Measurements from ENCODE around the gene TBC1D32.
"Not testable (repeated sequence)": the region's sequence is repeated elsewhere in the genome, so short reads cannot be mapped to it uniquely, and the experiment has no call there.

The TBC1D32 gene

DNA sequence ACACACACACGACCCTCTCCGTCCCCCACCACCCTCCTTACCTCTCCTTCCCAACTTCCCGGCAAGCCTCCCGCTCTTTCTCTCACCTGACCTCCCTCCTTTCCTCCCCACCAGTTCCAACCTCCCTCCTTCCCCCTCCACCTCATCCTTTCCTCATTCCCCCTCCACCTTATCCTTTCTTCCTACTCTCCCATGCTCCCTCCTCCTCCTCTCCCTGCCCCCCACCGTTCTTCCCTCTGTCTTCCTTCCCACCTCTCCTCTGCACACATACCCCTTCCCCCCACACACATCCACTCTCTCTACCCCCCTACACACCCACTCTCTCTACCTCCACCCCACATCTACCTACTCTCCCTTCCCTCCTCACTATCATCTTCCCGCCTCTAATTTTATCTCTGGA, 144.2 kb downstream of the TBC1D32 start:
- H3K4me3 ChIP-seq (ENCODE audit: low read depth, low read length) = no peak overlapping the region
- no peak for DNase-seq (ENCODE audit: low read depth)
- TF ChIP-seq, protein P1, sequence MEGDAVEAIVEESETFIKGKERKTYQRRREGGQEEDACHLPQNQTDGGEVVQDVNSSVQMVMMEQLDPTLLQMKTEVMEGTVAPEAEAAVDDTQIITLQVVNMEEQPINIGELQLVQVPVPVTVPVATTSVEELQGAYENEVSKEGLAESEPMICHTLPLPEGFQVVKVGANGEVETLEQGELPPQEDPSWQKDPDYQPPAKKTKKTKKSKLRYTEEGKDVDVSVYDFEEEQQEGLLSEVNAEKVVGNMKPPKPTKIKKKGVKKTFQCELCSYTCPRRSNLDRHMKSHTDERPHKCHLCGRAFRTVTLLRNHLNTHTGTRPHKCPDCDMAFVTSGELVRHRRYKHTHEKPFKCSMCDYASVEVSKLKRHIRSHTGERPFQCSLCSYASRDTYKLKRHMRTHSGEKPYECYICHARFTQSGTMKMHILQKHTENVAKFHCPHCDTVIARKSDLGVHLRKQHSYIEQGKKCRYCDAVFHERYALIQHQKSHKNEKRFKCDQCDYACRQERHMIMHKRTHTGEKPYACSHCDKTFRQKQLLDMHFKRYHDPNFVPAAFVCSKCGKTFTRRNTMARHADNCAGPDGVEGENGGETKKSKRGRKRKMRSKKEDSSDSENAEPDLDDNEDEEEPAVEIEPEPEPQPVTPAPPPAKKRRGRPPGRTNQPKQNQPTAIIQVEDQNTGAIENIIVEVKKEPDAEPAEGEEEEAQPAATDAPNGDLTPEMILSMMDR (conservative IDR thresholded peaks at IDR 0.05; ENCODE audit: low read depth, low read length) = no peak

DNA sequence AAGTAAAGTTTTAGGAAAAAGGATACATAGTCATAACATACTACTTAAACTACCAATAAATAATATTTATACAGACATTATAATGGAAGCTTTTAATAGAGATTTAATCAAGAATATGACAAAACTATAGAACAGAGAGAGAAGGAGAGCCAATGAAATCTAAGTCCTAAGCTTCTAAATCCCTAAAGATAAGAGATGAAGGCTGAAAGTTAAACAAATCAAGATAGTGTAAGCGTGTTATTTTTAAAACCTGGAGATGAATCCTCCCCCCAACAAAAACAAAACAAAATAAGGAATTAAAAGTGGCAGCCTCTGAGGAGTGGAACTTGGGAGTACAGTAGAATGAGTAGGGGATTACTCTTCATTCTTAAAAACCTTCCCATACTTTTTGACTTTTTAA, 145.9 kb downstream of the TBC1D32 start:
- DNase-seq (ENCODE audit: low read depth) = no peak
- TF ChIP-seq, protein P1 (conservative IDR thresholded peaks at IDR 0.05; ENCODE audit: low read depth, low read length) = no peak
- no peak overlapping the region for H3K4me3 ChIP-seq (ENCODE audit: low read depth, low read length)

DNA sequence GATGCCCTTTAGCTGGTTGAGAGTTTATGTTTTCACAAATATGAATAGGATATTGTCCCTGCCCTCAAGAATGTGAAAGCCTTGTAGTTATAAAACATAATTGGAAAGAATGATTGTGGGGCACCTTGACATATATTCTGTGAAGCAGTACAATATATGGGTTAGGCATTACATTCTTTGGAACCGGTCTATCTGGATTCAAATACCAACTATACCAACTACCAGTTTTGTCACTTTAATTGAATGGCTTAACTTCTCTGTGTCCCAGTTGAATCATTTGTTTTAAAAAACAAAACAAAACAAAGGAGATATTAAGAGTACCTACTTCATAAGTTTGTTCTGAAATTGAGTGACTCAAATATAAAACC, 146.5 kb downstream of the TBC1D32 start:
- no peak for DNase-seq (ENCODE audit: low read depth)
- TF ChIP-seq, protein P1 (conservative IDR thresholded peaks at IDR 0.05; ENCODE audit: low read depth, low read length) = no peak

DNA sequence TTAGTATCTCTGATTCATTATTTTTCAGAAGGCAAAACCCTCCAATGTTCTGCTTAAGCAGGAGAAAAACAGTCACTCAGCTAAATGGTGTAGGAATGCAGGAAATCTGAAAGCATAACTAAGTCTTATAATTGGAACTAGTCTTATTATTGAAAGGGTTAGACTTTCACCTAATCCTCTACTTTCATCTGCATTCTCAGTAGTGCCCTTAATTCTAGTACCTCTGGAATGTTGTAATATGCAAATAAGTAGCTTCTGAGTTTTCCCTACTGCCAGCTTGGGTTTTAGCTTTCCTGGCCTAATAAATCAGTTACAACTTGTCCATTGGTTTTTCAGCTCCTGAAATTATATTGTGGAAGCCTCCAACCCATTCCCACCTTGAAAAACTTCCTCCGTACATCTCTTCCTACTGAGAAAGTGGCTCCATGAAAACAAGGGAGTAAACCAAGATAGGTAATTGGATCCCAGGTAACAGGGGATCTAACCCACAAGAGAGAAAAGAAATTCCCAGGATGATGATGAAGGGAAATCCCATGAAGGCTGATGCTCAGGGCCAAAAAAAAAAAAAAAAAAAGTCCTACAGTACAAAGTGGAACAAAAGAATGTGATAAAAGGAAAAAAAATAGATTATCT, 147.0 kb downstream of the TBC1D32 start:
- no peak overlapping the region for H3K4me3 ChIP-seq (ENCODE audit: low read depth, low read length)
- no peak for DNase-seq (ENCODE audit: low read depth)
- TF ChIP-seq, protein P1 (conservative IDR thresholded peaks at IDR 0.05; ENCODE audit: low read depth, low read length) = no peak

More for the DNA sequence above, 146.5 kb downstream of the TBC1D32 start:
- H3K4me3 ChIP-seq (ENCODE audit: low read depth, low read length) = no peak overlapping the region

DNA sequence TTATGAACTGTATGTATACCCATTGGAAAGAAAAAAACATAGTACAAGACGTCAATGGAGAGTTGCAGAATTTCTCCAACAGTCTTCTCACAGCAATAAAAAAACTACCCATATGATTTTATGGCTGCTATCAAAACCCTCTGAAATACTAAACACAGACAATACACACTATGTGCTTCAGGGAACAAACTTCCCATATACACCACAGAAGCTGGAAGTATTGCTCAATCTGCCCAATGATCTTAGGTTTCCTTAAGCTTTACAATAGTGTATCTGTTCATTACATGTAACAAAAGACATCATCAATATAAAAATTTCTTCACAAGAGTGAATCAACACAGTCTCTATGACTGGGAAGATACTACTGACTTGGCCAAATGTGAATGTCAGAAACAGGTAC, 150.5 kb downstream of the TBC1D32 start:
- TF ChIP-seq, protein P1 (conservative IDR thresholded peaks at IDR 0.05; ENCODE audit: low read depth, low read length) = no peak
- no peak overlapping the region for H3K4me3 ChIP-seq (ENCODE audit: low read depth, low read length)
- no peak for DNase-seq (ENCODE audit: low read depth)

DNA sequence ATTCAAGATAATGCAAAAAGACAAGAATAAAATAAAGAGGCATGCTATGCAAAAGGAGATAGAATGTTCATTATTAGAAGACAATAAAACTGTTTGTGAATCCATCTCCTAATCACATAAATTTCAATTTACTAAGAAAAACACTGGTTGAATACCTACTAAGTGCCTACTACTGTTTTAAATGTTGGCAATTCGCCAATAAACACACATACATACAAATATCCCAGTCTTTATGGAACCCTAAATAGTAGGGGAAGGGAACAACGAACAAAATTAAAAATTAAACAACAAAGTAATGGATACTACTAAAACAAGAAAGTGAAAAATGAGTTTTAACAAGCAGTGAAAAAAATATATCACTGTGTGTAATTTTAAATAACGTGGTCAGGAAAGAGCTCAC, 158.5 kb downstream of the TBC1D32 start:
- TF ChIP-seq, protein P1 (conservative IDR thresholded peaks at IDR 0.05; ENCODE audit: low read depth, low read length) = no peak
- no peak overlapping the region for H3K4me3 ChIP-seq (ENCODE audit: low read depth, low read length)
- no peak for DNase-seq (ENCODE audit: low read depth)

DNA sequence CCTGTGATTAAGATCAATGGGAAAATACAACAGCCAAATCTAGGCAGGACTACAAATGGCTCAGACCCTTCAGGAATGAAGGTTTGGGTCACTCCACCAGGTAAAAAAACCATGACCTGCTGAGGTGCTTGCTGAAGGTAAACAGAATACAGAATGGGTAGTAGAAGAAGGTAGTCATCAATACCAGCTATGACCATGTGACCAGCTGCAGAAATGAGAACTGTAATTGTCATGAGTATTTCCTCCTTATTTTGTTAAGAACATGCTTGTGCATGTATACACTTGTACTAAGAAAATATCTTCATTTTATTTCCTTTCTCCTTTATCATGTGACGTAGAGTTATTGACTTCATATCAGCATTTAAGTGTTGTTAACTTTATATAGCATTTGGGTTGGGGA, 161.8 kb downstream of the TBC1D32 start:
- not testable (repeated sequence) for DNase-seq (ENCODE audit: low read depth); H3K4me3 ChIP-seq (ENCODE audit: low read depth, low read length)

Data from choroid plexus epithelial cell (primary cell).